ENCODE results near the gene NDUFA3.

The NDUFA3 gene

GRCh38 chr19:54102421-54103169 lies at the start of gene NDUFA3:
NDUFA3 (plus strand) TSS chr19:54102855; CDS start chr19:54102879, 24 bp downstream.
- Histone ChIP-seq H3K79me2 (ENCODE audit: low read length) (peaks cover 31% of the 10 kb centered on the region), H3K36me3 (replicated peaks; ENCODE audit: insufficient read depth, low read length) (no peaks in the 10 kb centered on the region), H3K27ac (ENCODE audit: low read length) (no peak within 1 kb of the TSS), H3K9ac (ENCODE audit: low read length) (peak within 1 kb of the TSS; percentile 77), H3K9me2 (replicated peaks; ENCODE audit: insufficient read depth, low read length) (no peaks in the 10 kb centered on the region), H3F3A (ENCODE audit: insufficient read depth, low read length) (no peaks in the 10 kb centered on the region), H2AFZ (ENCODE audit: low read length) (peak within 1 kb of the TSS; percentile 82), H3K4me1 (ENCODE audit: low read length) (no peaks in the 10 kb centered on the region), H3K9me3 (replicated peaks; ENCODE audit: insufficient read depth, low read length) (no peaks in the 10 kb centered on the region), H4K20me1 (ENCODE audit: insufficient read depth, low read length) (no peaks in the 10 kb centered on the region), H3K27me3 (replicated peaks; ENCODE audit: insufficient read depth, low read length) (peaks cover 13% of the 10 kb centered on the region), H3K4me2 (ENCODE audit: low read depth, low read length) (peak within 1 kb of the TSS; percentile 97), H3K4me3 (ENCODE audit: low read length) (peak within 1 kb of the TSS; percentile 92)
- DNase-seq: peak; percentile 99
- no peak for TF ChIP-seq EZH2phosphoT487 (IDR thresholded peaks at IDR 0.05; ENCODE audit: low read length)
- TF ChIP-seq CTCF (IDR thresholded peaks at IDR 0.05; ENCODE audit: low read length): no peak
- TF ChIP-seq EZH2 (optimal IDR thresholded peaks at IDR 0.05; ENCODE audit: low read depth, low read length): no peak

- H3K27me3 ChIP-seq (replicated peaks; ENCODE audit: insufficient read depth, low read length): peaks cover 38% of the 10 kb centered on the region
- no peak for DNase-seq
These were observed 40.0 kb upstream of the NDUFA3 start for GRCh38 chr19:54062643-54063042.

GRCh38 chr19:54063350-54064116 lies 39.1 kb upstream of the NDUFA3 start, which contains the start of gene VSTM1:
VSTM1 (minus strand) TSS chr19:54063897; CDS start chr19:54063777, 120 bp downstream.
- H3F3A ChIP-seq (ENCODE audit: insufficient read depth, low read length): no peaks in the 10 kb centered on the region
- H3K79me2 ChIP-seq (ENCODE audit: low read length): no peaks in the 10 kb centered on the region
- no peak within 1 kb of the TSS for H2AFZ ChIP-seq (ENCODE audit: low read length)
- H3K9ac ChIP-seq (ENCODE audit: low read length): no peak within 1 kb of the TSS
- DNase-seq: no peak
- H3K27me3 ChIP-seq (replicated peaks; ENCODE audit: insufficient read depth, low read length): peaks cover 45% of the 10 kb centered on the region
- H3K36me3 ChIP-seq (replicated peaks; ENCODE audit: insufficient read depth, low read length): no peaks in the 10 kb centered on the region
- no peaks in the 10 kb centered on the region for H3K9me3 ChIP-seq (replicated peaks; ENCODE audit: insufficient read depth, low read length)
- H4K20me1 ChIP-seq (ENCODE audit: insufficient read depth, low read length): no peaks in the 10 kb centered on the region
- H3K4me1 ChIP-seq (ENCODE audit: low read length): no peaks in the 10 kb centered on the region
- H3K4me3 ChIP-seq (ENCODE audit: low read length): no peak within 1 kb of the TSS
- no peak within 1 kb of the TSS for H3K4me2 ChIP-seq (ENCODE audit: low read depth, low read length)
- TF ChIP-seq EZH2 (optimal IDR thresholded peaks at IDR 0.05; ENCODE audit: low read depth, low read length) (no peak), EZH2phosphoT487 (IDR thresholded peaks at IDR 0.05; ENCODE audit: low read length) (no peak), CTCF (IDR thresholded peaks at IDR 0.05; ENCODE audit: low read length) (no peak)
- no peaks in the 10 kb centered on the region for H3K9me2 ChIP-seq (replicated peaks; ENCODE audit: insufficient read depth, low read length)
- no peak within 1 kb of the TSS for H3K27ac ChIP-seq (ENCODE audit: low read length)

More at GRCh38 chr19:54062643-54063042, 40.0 kb upstream of the NDUFA3 start:
- Histone ChIP-seq H3F3A (ENCODE audit: insufficient read depth, low read length) (no peaks in the 10 kb centered on the region), H3K4me2 (ENCODE audit: low read depth, low read length) (no peak overlapping the region), H2AFZ (ENCODE audit: low read length) (no peak overlapping the region), H3K9me2 (replicated peaks; ENCODE audit: insufficient read depth, low read length) (no peaks in the 10 kb centered on the region), H3K36me3 (replicated peaks; ENCODE audit: insufficient read depth, low read length) (no peaks in the 10 kb centered on the region), H3K27ac (ENCODE audit: low read length) (no peak overlapping the region), H3K9me3 (replicated peaks; ENCODE audit: insufficient read depth, low read length) (no peaks in the 10 kb centered on the region), H3K4me3 (ENCODE audit: low read length) (no peak overlapping the region), H3K4me1 (ENCODE audit: low read length) (no peaks in the 10 kb centered on the region), H3K9ac (ENCODE audit: low read length) (no peak overlapping the region), H4K20me1 (ENCODE audit: insufficient read depth, low read length) (no peaks in the 10 kb centered on the region), H3K79me2 (ENCODE audit: low read length) (no peaks in the 10 kb centered on the region)
- TF ChIP-seq EZH2phosphoT487 (IDR thresholded peaks at IDR 0.05; ENCODE audit: low read length) (no peak), EZH2 (optimal IDR thresholded peaks at IDR 0.05; ENCODE audit: low read depth, low read length) (no peak), CTCF (IDR thresholded peaks at IDR 0.05; ENCODE audit: low read length) (no peak)

Data from MM.1S (cell line).